Testis (tissue), 3 donors: ENCODE results near the gene MYH15. TPM values are rescaled to one million over a fixed set of nuclear protein-coding genes. Genes with fewer than 3 reads are reported as not detected.

Source experiments
- DNase-seq: peaks from one replicate; pipeline ENCODE4 v3.0.0-alpha.2; 2019
- H3K27ac ChIP-seq, 2 donors: fragments of 200-600 bp; sonication (generic); one replicate each; pipeline ENCODE4 v1.5.1; 2019
- H3K27me3 ChIP-seq: fragments of 200-600 bp; sonication (generic); one replicate; pipeline ENCODE4 v1.5.1; 2019
- H3K36me3 ChIP-seq: fragments of 200-600 bp; sonication (generic); one replicate; pipeline ENCODE4 v1.5.1; 2017; ENCODE audit warnings: low read depth; ENCODE audit errors: missing control alignments
- H3K4me1 ChIP-seq: fragments of 200-600 bp; sonication (generic); one replicate; pipeline ENCODE4 v1.5.1; 2019
- H3K4me3 ChIP-seq, 2 donors: fragments of 200-600 bp; sonication (generic); one replicate each; pipeline ENCODE4 v1.5.1; 2017 to 2019
- H3K9me3 ChIP-seq: fragments of 200-600 bp; sonication (generic); one replicate; pipeline ENCODE4 v1.5.1; 2017
- CTCF ChIP-seq, 3 experiments: fragments of 450-650 bp in 2 of 3; fragments of 200-600 bp in 1 of 3; sonication (generic) in 1 of 3; IDR thresholded peaks; one replicate each; pipeline ENCODE4 v1.5.1; 2016 to 2019; ENCODE audit warnings: antibody characterized with exemption in 3 of 3, mild to moderate bottlenecking in 2 of 3, moderate library complexity in 1 of 3
- POLR2A ChIP-seq: fragments of 450-650 bp; IDR thresholded peaks from one replicate; pipeline ENCODE4 v1.6.1; 2017; ENCODE audit warnings: antibody characterized with exemption, mild to moderate bottlenecking, moderate library complexity
- WGBS, 2 donors: methylation state at CpG; one replicate each; pipeline ENCODE4 v1.1.5; 2018; 5-methylcytosine and 5-hydroxymethylcytosine counted together
- intact Hi-C: fragments of 100-400 bp; cut with DNase I; formaldehyde crosslinking; loops from one replicate; pipeline ENCODE4 v1.15.1; 2023; ENCODE audit warnings: low total_unique reads
- polyA plus RNA-seq: library from polyadenylated mRNA; stranded (reverse); fragments of 350-450 nt; fragmentation: Illumina TruSeq; extraction: RNeasy Lipid Tissue Mini Kit (QIAGEN cat#74804); gene quantifications from one replicate; pipeline ENCODE4 v1.2.3, GENCODE V29; 2014; ENCODE audit warnings: low read depth, low replicate concordance; ENCODE audit not compliant: insufficient read depth
- total RNA-seq, 2 donors: library from RNA; depleted of rRNA; stranded (reverse); fragments of >200 nt; gene quantifications; one replicate each; pipeline ENCODE4 v1.2.3, GENCODE V29; 2016

Gene MYH15
- total and polyA plus RNA-seq, 3 donors from 2014 or later, result 0.91 to 2.2 (median 1.8) TPM

GRCh38 chr3:108432431-108432830 lies 78.0 kb downstream of the MYH15 start:
- Histone ChIP-seq H3K4me3 (no peak overlapping the region), H3K36me3 (no peaks in the 10 kb centered on the region), H3K27ac (no peak overlapping the region), H3K4me1 (no peaks in the 10 kb centered on the region), H3K27me3 (no peaks in the 10 kb centered on the region), H3K9me3 (no peaks in the 10 kb centered on the region)
- intact Hi-C loops, result no loop called here
- TF ChIP-seq CTCF (IDR thresholded peaks at IDR 0.05) (no peak), POLR2A (no peak)
- WGBS, 2 donors, result 86 to 94% methylated on average over 5 of the region's 5 CpGs
- DNase-seq, result no peak

- 95 to 100% methylated on average over 1 of the region's 1 CpG for WGBS, 2 donors
- intact Hi-C loops, result no loop called here
- Histone ChIP-seq H3K4me1 (no peaks in the 10 kb centered on the region), H3K27me3 (no peaks in the 10 kb centered on the region), H3K9me3 (no peaks in the 10 kb centered on the region), H3K36me3 (no peaks in the 10 kb centered on the region), H3K4me3 (no peak overlapping the region), H3K27ac (no peak overlapping the region)
- TF ChIP-seq POLR2A (no peak), CTCF (IDR thresholded peaks at IDR 0.05) (no peak)
- no peak for DNase-seq
These were observed 79.9 kb downstream of the MYH15 start for GRCh38 chr3:108430540-108430939.

- 35 to 57% methylated on average over 3 of the region's 3 CpGs for WGBS, 2 donors
- intact Hi-C loops, result no loop called here
These were observed 81.8 kb downstream of the MYH15 start for GRCh38 chr3:108428586-108428985.

GRCh38 chr3:108420926-108421325 lies 89.5 kb downstream of the MYH15 start:
- 96 to 100% methylated on average over 2 of the region's 2 CpGs for WGBS, 2 donors
- H3K27me3 ChIP-seq, result no peaks in the 10 kb centered on the region
- no peaks in the 10 kb centered on the region for H3K9me3 ChIP-seq
- H3K36me3 ChIP-seq, result no peaks in the 10 kb centered on the region
- TF ChIP-seq CTCF (IDR thresholded peaks at IDR 0.05) (no peak), POLR2A (no peak)
- DNase-seq, result no peak
- no peak overlapping the region for H3K4me3 ChIP-seq
- H3K4me1 ChIP-seq, result no peaks in the 10 kb centered on the region
- intact Hi-C loops, result no loop called here
- H3K27ac ChIP-seq, result no peak overlapping the region

More at GRCh38 chr3:108428586-108428985, 81.8 kb downstream of the MYH15 start:
- DNase-seq, result no peak
- Histone ChIP-seq H3K27me3 (no peaks in the 10 kb centered on the region), H3K4me1 (no peaks in the 10 kb centered on the region), H3K9me3 (no peaks in the 10 kb centered on the region), H3K27ac (no peak overlapping the region), H3K4me3 (no peak overlapping the region), H3K36me3 (no peaks in the 10 kb centered on the region)
- TF ChIP-seq CTCF (IDR thresholded peaks at IDR 0.05) (no peak), POLR2A (no peak)

GRCh38 chr3:108416111-108416869 lies 94.1 kb downstream of the MYH15 start:
- Histone ChIP-seq H3K4me3 (no peak overlapping the region), H3K4me1 (no peaks in the 10 kb centered on the region), H3K9me3 (no peaks in the 10 kb centered on the region), H3K27me3 (no peaks in the 10 kb centered on the region), H3K36me3 (no peaks in the 10 kb centered on the region), H3K27ac (no peak overlapping the region)
- TF ChIP-seq CTCF (IDR thresholded peaks at IDR 0.05) (no peak), POLR2A (no peak)
- intact Hi-C loops, result no loop called here
- DNase-seq, result no peak
- WGBS, 2 donors, result 87 to 95% methylated on average over 4 of the region's 4 CpGs
